K562 (cell line): ENCODE data around the gene GJE1. TPM values are rescaled to one million over a fixed set of nuclear protein-coding genes. Genes with fewer than 3 reads are reported as not detected.

Source experiments
- ATAC-seq: fragments of 200-7000 bp; cut with Tn5 transposase; 3 replicates; pipeline ENCODE4 v1.9.1; 2020; ENCODE audit warnings: moderate library complexity
- BruUV-seq: library from RNA; stranded (reverse); fragments of 400-500 nt; replicated peaks from 2 replicates; lab custom pipeline; 2021; lab: Mats Ljungman, UMichigan
- CTCF ChIA-PET: fragments of 300-600 bp; formaldehyde crosslinking; extraction: SDS; loops from one replicate; lab custom pipeline; 2021; ENCODE audit warnings: low intra/inter-chr PET ratio; lab: Yijun Ruan, JAX
- POLR2A ChIA-PET: fragments of 300-600, 350-650 bp; sonication (Branson Sonifier 250); formaldehyde crosslinking; extraction: SDS; loops from one replicate; lab custom pipeline; 2021; ENCODE audit warnings: antibody characterized with exemption, inconsistent platforms; lab: Yijun Ruan, JAX
- DNase-seq, 4 experiments: peaks; one replicate each; pipeline versions ENCODE4 v3.0.0 to v3.0.0-alpha.2; 2011 to 2018; ENCODE audit warnings: low spot score in 3 of 4, mixed read lengths in 3 of 4; ENCODE audit errors: extremely low read depth in 1 of 4
- FAIRE-seq: peaks from 2 replicates; lab custom pipeline; 2011; peaks lifted over from hg19 to GRCh38; lab: Jason Lieb, UNC
- H2AFZ ChIP-seq: 2 replicates; pipeline ENCODE4 v1.6.0; 2011; ENCODE audit warnings: low read depth, low read length, control low read depth, inconsistent platforms
- H3K27ac ChIP-seq: fragments of 200-600 bp; 3 replicates; pipeline ENCODE4 v1.8.0; 2011; ENCODE audit warnings: low read depth, mild to moderate bottlenecking, control low read depth, inconsistent platforms, low read length, moderate library complexity, mixed read lengths; ENCODE audit errors: extremely low read depth
- H3K27me3 ChIP-seq, 2 experiments: fragments of 300-600 bp in 1 of 2; 2 replicates in 1 of 2; 3 replicates in 1 of 2; pipeline versions ENCODE4 v1.6.0 to v1.8.0; 2011; ENCODE audit warnings: inconsistent platforms in 2 of 2, low read length in 2 of 2, mild to moderate bottlenecking in 1 of 2, mixed read lengths in 1 of 2, moderate library complexity in 1 of 2; ENCODE audit not compliant: control insufficient read depth in 2 of 2, insufficient read depth in 2 of 2
- H3K36me3 ChIP-seq: fragments of 300-600 bp; 3 replicates; pipeline ENCODE4 v1.8.0; 2011; ENCODE audit warnings: mild to moderate bottlenecking, low read length, inconsistent platforms; ENCODE audit not compliant: control insufficient read depth, insufficient read depth
- H3K4me1 ChIP-seq, 2 experiments: fragments of 200-600 bp in 1 of 2; replicated peaks in 1 of 2; 2 replicates in 1 of 2; 3 replicates in 1 of 2; pipeline versions ENCODE4 v1.5.1 to v1.8.0; 2011; ENCODE audit warnings: inconsistent platforms in 2 of 2, low read length in 2 of 2, mild to moderate bottlenecking in 1 of 2, mixed read lengths in 1 of 2, moderate library complexity in 1 of 2; ENCODE audit not compliant: control insufficient read depth in 2 of 2, insufficient read depth in 2 of 2
- H3K4me2 ChIP-seq: 2 replicates; pipeline ENCODE4 v1.6.1; 2011; ENCODE audit warnings: low read length, control low read depth, inconsistent platforms, mixed read lengths; ENCODE audit not compliant: insufficient read depth
- H3K4me3 ChIP-seq: fragments of 200-600 bp; sonication (generic), shearing (Covaris generic); 2 replicates; pipeline ENCODE4 v1.5.1; 2016; ENCODE audit warnings: control low read depth, inconsistent platforms
- H3K79me2 ChIP-seq: fragments of 200-600 bp; 3 replicates; pipeline ENCODE4 v1.8.0; 2011; ENCODE audit warnings: low read length, inconsistent platforms; ENCODE audit not compliant: control insufficient read depth, insufficient read depth
- H3K9ac ChIP-seq, 2 experiments: 2 replicates each; pipeline versions ENCODE4 v1.6.0 to v1.6.1; 2011; ENCODE audit warnings: low read depth in 2 of 2, low read length in 2 of 2, control low read depth in 1 of 2, inconsistent platforms in 1 of 2, mild to moderate bottlenecking in 1 of 2, mixed read lengths in 1 of 2; ENCODE audit not compliant: insufficient read depth in 1 of 2
- H3K9me1 ChIP-seq: one replicate; pipeline ENCODE4 v1.6.0; 2011; ENCODE audit warnings: inconsistent platforms, mild to moderate bottlenecking, low read length, moderate library complexity; ENCODE audit not compliant: control insufficient read depth, insufficient read depth
- H3K9me3 ChIP-seq: replicated peaks from 2 replicates; pipeline ENCODE4 v1.5.1; 2011; ENCODE audit warnings: low read depth, low read length, inconsistent platforms; ENCODE audit not compliant: control insufficient read depth, insufficient read depth
- H4K20me1 ChIP-seq: replicated peaks from 2 replicates; pipeline ENCODE4 v1.6.1; 2011; ENCODE audit warnings: low read length, inconsistent platforms, mixed read lengths; ENCODE audit not compliant: control insufficient read depth, insufficient read depth
- ARID4B ChIP-seq: sonication (generic); formaldehyde crosslinking; IDR thresholded peaks from 2 replicates; pipeline ENCODE4 v1.8.0; 2022; ENCODE audit warnings: mild to moderate bottlenecking, missing genetic modification reagents
- BRD9 ChIP-seq: fragments of 450-650 bp; IDR thresholded peaks from 2 replicates; pipeline ENCODE4 v1.6.1; 2018; ENCODE audit warnings: low read depth; ENCODE audit not compliant: partially characterized antibody
- CREB3L1 ChIP-seq: fragments of 450-650 bp; IDR thresholded peaks from 2 replicates; pipeline ENCODE4 v1.6.1; 2014; ENCODE audit warnings: low read depth, mild to moderate bottlenecking, moderate library complexity, borderline replicate concordance
- MTF1 ChIP-seq: fragments of 250-450 bp; sonication (Bioruptor Pico); IDR thresholded peaks from 2 replicates; pipeline ENCODE4 v1.9.0; 2021; ENCODE audit warnings: moderate library complexity, mild to moderate bottlenecking, inconsistent platforms, borderline replicate concordance
- NEUROD1 ChIP-seq: fragments of 150-350 bp; IDR thresholded peaks from 2 replicates; pipeline ENCODE4 v1.6.1; 2014; ENCODE audit warnings: borderline replicate concordance, low read length, low read depth; ENCODE audit not compliant: partially characterized antibody
- NFRKB ChIP-seq: fragments of 450-650 bp; IDR thresholded peaks from 2 replicates; pipeline ENCODE4 v1.6.1; 2016; ENCODE audit warnings: low read depth
- PRDM10 ChIP-seq: fragments of 450-650 bp; IDR thresholded peaks from 2 replicates; pipeline ENCODE4 v1.6.1; 2018; ENCODE audit not compliant: partially characterized antibody
- TRIM24 ChIP-seq, 2 experiments: fragments of 450-650 bp; IDR thresholded peaks; 2 replicates each; pipeline ENCODE4 v1.6.1; 2016
- XRCC5 ChIP-seq: fragments of 200-400 bp; formaldehyde crosslinking; IDR thresholded peaks from 2 replicates; pipeline ENCODE4 v1.6.1; 2017; ENCODE audit warnings: low read depth, mild to moderate bottlenecking, low read length
- ZFPM2 ChIP-seq: fragments of 250-450 bp; sonication (Bioruptor Pico); IDR thresholded peaks from 2 replicates; pipeline ENCODE4 v1.5.1; 2022; ENCODE audit warnings: mild to moderate bottlenecking
- ZNF174 ChIP-seq: fragments of 250-450 bp; sonication (Bioruptor Pico); IDR thresholded peaks from 2 replicates; pipeline ENCODE4 v1.4.0; 2020; ENCODE audit warnings: mild to moderate bottlenecking
- ZNF699 ChIP-seq: fragments of 250-450 bp; sonication (Bioruptor Pico); IDR thresholded peaks from 2 replicates; pipeline ENCODE4 v1.8.0; 2021; ENCODE audit warnings: mild to moderate bottlenecking, moderate library complexity; ENCODE audit not compliant: insufficient replicate concordance
- ZNF75A ChIP-seq: fragments of 450-650 bp; formaldehyde crosslinking; IDR thresholded peaks from 2 replicates; pipeline ENCODE4 v1.4.0; 2020; ENCODE audit warnings: mild to moderate bottlenecking
- WGBS: fragments of 100-300 bp; shearing (Covaris generic); methylation state at CpG from one replicate; pipeline ENCODE4 v1.1.6; 2016; ENCODE audit warnings: low coverage, mixed read lengths; ENCODE audit not compliant: insufficient coverage; ENCODE audit errors: missing lambda C conversion rate; 5-methylcytosine and 5-hydroxymethylcytosine counted together
- in situ Hi-C: fragments of 300-500 bp; cut with MboI; formaldehyde crosslinking; loops from 4 replicates; pipeline ENCODE4 v1.15.0; 2018; ENCODE audit warnings: inconsistent platforms, mixed read lengths
- intact Hi-C: fragments of 100-400 bp; cut with micrococcal nuclease; formaldehyde crosslinking; loops from 2 replicates; pipeline ENCODE4 v1.14.2; 2022
- polyA plus RNA-seq, 8 experiments: library from polyadenylated mRNA; depleted of rRNA in 4 of 8; stranded (reverse) in 5 of 8; unstranded in 3 of 8; fragments of >200 nt; fragmentation: Nextera tagmentation in 2 of 8; fragmentation: Illumina TruSeq in 1 of 8; extraction: Ambion mirVana in 2 of 8; extraction: Trizol in 1 of 8; gene quantifications; 2 replicates each; pipeline versions ENCODE4 v1.2.1 to v1.2.3, GENCODE V29; 2011 to 2014; ENCODE audit warnings: inconsistent platforms in 1 of 8, missing spikeins in 1 of 8
- total RNA-seq, 7 experiments: library from RNA; depleted of rRNA in 6 of 7; stranded (reverse); fragments of >200 nt in 6 of 7; fragmentation: Illumina TruSeq in 2 of 7; extraction: Trizol in 2 of 7; gene quantifications; 2 replicates each; pipeline versions ENCODE4 v1.2.1 to v1.2.3, GENCODE V29; 2011 to 2021; ENCODE audit warnings: low replicate concordance in 1 of 7

Gene GJE1
- total and polyA plus RNA-seq, 9 of the 15 experiments (the other 6 are each of a cell fraction or from before 2014, with no cell fraction given) = not detected

- in situ Hi-C loops = loop anchor here (25.0 kb wide), 1 partner anchor 432 kb away; no protein-coding TSS in a partner anchor
- intact Hi-C loops = no loop called here
- no TSS peak for BruUV-seq
- H3K27me3 ChIP-seq = no peaks in the 10 kb centered on the region
- no peaks in the 10 kb centered on the region for H3K4me1 ChIP-seq
- H3K4me3 ChIP-seq = no peak overlapping the region
- H3K4me2 ChIP-seq = no peak overlapping the region
- FAIRE-seq (no peak), ATAC-seq (no peak), DNase-seq (no peak)
- CTCF ChIA-PET = no interaction called here
- no peaks in the 10 kb centered on the region for H3K79me2 ChIP-seq
- no peak overlapping the region for H3K27ac ChIP-seq
- POLR2A ChIA-PET = no interaction called here
- H3K9ac ChIP-seq = no peak overlapping the region
- no peaks in the 10 kb centered on the region for H4K20me1 ChIP-seq
- no peaks in the 10 kb centered on the region for H3K9me1 ChIP-seq
- H2AFZ ChIP-seq = no peak overlapping the region
- no peaks in the 10 kb centered on the region for H3K9me3 ChIP-seq
- no peaks in the 10 kb centered on the region for H3K36me3 ChIP-seq
- 16% methylated on average over 2 of the region's 2 CpGs for WGBS
- TF ChIP-seq TRIM24 (IDR thresholded peaks at IDR 0.05) (no peak), ZFPM2 (CRISPR knock-in tag) (no peak), ZNF75A (no peak), ARID4B (CRISPR knock-in tag) (no peak), ZNF699 (CRISPR knock-in tag) (no peak), MTF1 (CRISPR knock-in tag) (no peak), ZNF174 (no peak), NFRKB (no peak), XRCC5 (no peak), CREB3L1 (no peak), BRD9 (no peak), NEUROD1 (no peak), PRDM10 (no peak)
Observed at GRCh38 chr6:142118925-142119324, 13.8 kb upstream of the GJE1 start.
